ENCODE results near the gene CACNA2D3.

Gene CACNA2D3

DNA sequence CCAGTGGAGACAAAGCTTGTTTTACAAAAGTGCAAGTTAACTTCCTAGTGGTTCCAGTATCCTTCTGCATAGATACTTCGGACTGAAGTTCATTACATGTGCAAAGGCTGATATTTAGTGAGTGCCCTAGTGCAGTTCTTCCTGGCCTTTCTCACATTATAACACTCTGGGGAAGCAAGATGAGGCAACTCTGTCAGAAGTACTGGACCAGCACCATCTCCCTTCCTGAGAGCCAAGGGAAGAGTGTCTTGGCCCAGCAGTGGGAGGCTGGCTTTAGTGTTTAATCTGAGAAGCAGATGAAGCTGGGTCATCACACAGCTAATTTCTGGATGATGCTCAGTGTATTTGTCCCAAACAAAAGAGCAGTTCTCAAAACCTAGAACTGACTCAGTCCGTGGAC lies 397.7 kb downstream of the CACNA2D3 start:
- no peak overlapping the region for H2AK5ac ChIP-seq (ENCODE audit: low read length)
- WGBS (ENCODE audit: extremely low coverage, insufficient coverage, low lambda C conversion rate) = no CpG with 5 or more reads among the region's 2 CpGs

DNA sequence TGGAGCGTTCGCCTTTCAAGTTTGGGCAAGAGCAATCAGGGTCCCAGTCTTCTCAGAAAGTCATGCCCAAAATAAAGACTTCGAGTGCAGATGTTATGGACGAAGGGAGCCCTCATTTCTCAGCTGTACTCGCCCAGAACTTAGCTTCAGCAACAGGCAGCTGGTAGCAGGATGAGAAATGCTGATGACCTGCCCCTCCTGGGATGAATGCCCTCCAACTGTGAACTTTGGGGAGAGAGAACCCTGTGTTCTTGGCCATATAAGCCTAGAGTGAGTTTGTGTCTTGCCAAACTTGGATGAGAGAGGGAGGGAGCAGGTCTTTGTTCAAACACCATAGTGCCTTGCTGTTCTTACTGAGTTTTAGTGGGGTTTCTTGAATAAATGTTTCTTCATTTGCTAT lies 405.2 kb downstream of the CACNA2D3 start:
- no peaks in the 10 kb centered on the region for H3K27me3 ChIP-seq (ENCODE audit: insufficient read depth, low read length, poor library complexity)
- H4K8ac ChIP-seq (ENCODE audit: low read depth, low read length) = no peak overlapping the region
- no peak overlapping the region for H2BK120ac ChIP-seq (ENCODE audit: low read depth, low read length)
- H3K79me1 ChIP-seq (ENCODE audit: low read length) = no peaks in the 10 kb centered on the region
- H3K4me2 ChIP-seq (ENCODE audit: low read length) = no peak overlapping the region
- H3K4ac ChIP-seq (ENCODE audit: low read depth, low read length) = no peak overlapping the region
- H3K23ac ChIP-seq (ENCODE audit: low read length) = no peak overlapping the region
- H3K4me3 ChIP-seq (ENCODE audit: low read length) = no peak overlapping the region
- no peaks in the 10 kb centered on the region for H3K36me3 ChIP-seq (ENCODE audit: control insufficient read depth, insufficient read depth, low read length)
- no peak overlapping the region for H2BK5ac ChIP-seq (ENCODE audit: low read length)
- H3K79me2 ChIP-seq (ENCODE audit: control insufficient read depth, insufficient read depth, low read length) = no peaks in the 10 kb centered on the region
- H3K4me1 ChIP-seq (ENCODE audit: control insufficient read depth, low read depth, low read length) = no peaks in the 10 kb centered on the region
- no peak overlapping the region for H3K27ac ChIP-seq (ENCODE audit: low read depth, low read length)
- H3K56ac ChIP-seq (ENCODE audit: low read length) = no peak overlapping the region
- no peak overlapping the region for H3K18ac ChIP-seq (ENCODE audit: low read length)
- WGBS (ENCODE audit: extremely low coverage, insufficient coverage, low lambda C conversion rate) = no CpG with 5 or more reads among the region's 5 CpGs
- no peak overlapping the region for H2AK5ac ChIP-seq (ENCODE audit: low read length)
- no peak overlapping the region for H4K5ac ChIP-seq (ENCODE audit: low read length)
- no peak overlapping the region for H2BK15ac ChIP-seq (replicated peaks; ENCODE audit: low read depth)
- DNase-seq = no peak
- no peak overlapping the region for H3K9ac ChIP-seq (ENCODE audit: low read length)

More for the DNA sequence above, 397.7 kb downstream of the CACNA2D3 start:
- Histone ChIP-seq H4K5ac (ENCODE audit: low read length) (no peak overlapping the region), H2BK5ac (ENCODE audit: low read length) (no peak overlapping the region), H3K18ac (ENCODE audit: low read length) (no peak overlapping the region), H2BK15ac (replicated peaks; ENCODE audit: low read depth) (no peak overlapping the region), H3K79me1 (ENCODE audit: low read length) (no peaks in the 10 kb centered on the region), H3K36me3 (ENCODE audit: control insufficient read depth, insufficient read depth, low read length) (no peaks in the 10 kb centered on the region), H3K4ac (ENCODE audit: low read depth, low read length) (no peak overlapping the region), H4K8ac (ENCODE audit: low read depth, low read length) (no peak overlapping the region), H3K23ac (ENCODE audit: low read length) (no peak overlapping the region), H3K4me3 (ENCODE audit: low read length) (no peak overlapping the region), H3K56ac (ENCODE audit: low read length) (no peak overlapping the region), H3K9ac (ENCODE audit: low read length) (no peak overlapping the region), H3K79me2 (ENCODE audit: control insufficient read depth, insufficient read depth, low read length) (no peaks in the 10 kb centered on the region), H2BK120ac (ENCODE audit: low read depth, low read length) (no peak overlapping the region), H3K27me3 (ENCODE audit: insufficient read depth, low read length, poor library complexity) (no peaks in the 10 kb centered on the region), H3K4me2 (ENCODE audit: low read length) (no peak overlapping the region), H3K4me1 (ENCODE audit: control insufficient read depth, low read depth, low read length) (no peaks in the 10 kb centered on the region), H3K27ac (ENCODE audit: low read depth, low read length) (no peak overlapping the region)
- no peak for DNase-seq

DNA sequence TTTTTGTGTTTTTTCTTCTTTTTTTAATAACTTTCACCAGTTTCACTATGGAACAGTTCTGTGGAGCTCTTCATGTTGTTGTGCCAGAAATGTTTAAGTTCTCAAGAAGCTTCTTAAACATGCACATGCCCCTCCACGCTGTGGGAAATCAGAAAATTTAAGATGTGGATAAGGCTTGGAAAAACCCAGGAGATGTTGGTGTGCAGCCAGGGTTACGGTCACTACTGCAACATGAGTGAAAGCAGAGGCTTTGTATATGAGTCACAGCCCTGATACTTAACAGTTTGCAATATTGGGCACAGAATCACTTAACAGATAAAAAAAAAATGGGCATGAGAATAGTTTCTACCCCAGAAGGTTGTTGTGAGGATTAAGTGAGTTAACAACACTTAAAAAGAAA lies 405.6 kb downstream of the CACNA2D3 start:
- Histone ChIP-seq H2BK5ac (ENCODE audit: low read length) (no peak overlapping the region), H2BK120ac (ENCODE audit: low read depth, low read length) (no peak overlapping the region), H3K79me2 (ENCODE audit: control insufficient read depth, insufficient read depth, low read length) (no peaks in the 10 kb centered on the region), H3K4me3 (ENCODE audit: low read length) (no peak overlapping the region), H3K9ac (ENCODE audit: low read length) (no peak overlapping the region), H3K4ac (ENCODE audit: low read depth, low read length) (no peak overlapping the region), H4K5ac (ENCODE audit: low read length) (no peak overlapping the region), H3K4me1 (ENCODE audit: control insufficient read depth, low read depth, low read length) (no peaks in the 10 kb centered on the region), H3K36me3 (ENCODE audit: control insufficient read depth, insufficient read depth, low read length) (no peaks in the 10 kb centered on the region), H3K18ac (ENCODE audit: low read length) (no peak overlapping the region), H2AK5ac (ENCODE audit: low read length) (no peak overlapping the region), H2BK15ac (replicated peaks; ENCODE audit: low read depth) (no peak overlapping the region), H3K27me3 (ENCODE audit: insufficient read depth, low read length, poor library complexity) (no peaks in the 10 kb centered on the region), H3K4me2 (ENCODE audit: low read length) (no peak overlapping the region), H4K8ac (ENCODE audit: low read depth, low read length) (no peak overlapping the region), H3K56ac (ENCODE audit: low read length) (no peak overlapping the region), H3K27ac (ENCODE audit: low read depth, low read length) (no peak overlapping the region), H3K79me1 (ENCODE audit: low read length) (no peaks in the 10 kb centered on the region), H3K23ac (ENCODE audit: low read length) (no peak overlapping the region)
- no CpG with 5 or more reads among the region's 2 CpGs for WGBS (ENCODE audit: extremely low coverage, insufficient coverage, low lambda C conversion rate)
- DNase-seq = no peak

DNA sequence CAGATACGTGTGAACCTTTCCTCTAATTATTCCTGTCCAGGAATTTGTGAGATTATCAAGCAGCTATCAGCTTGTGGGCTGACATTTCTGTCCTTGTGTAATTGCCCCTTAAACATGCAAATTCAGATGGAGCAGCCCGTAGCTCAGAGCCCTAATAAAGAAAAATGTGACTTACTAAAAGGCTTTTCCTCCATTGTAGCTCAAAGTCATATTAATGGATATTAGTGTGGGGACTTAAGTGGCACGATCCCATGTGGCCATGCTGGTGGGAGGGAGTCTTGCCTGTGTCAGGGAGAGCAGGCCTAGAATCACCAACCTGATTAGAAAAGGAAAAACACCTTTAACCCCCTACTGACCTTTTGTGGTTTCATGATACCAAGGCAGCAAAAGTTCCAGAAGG lies 406.3 kb downstream of the CACNA2D3 start:
- Histone ChIP-seq H3K23ac (ENCODE audit: low read length) (no peak overlapping the region), H3K9ac (ENCODE audit: low read length) (no peak overlapping the region), H2AK5ac (ENCODE audit: low read length) (no peak overlapping the region), H3K56ac (ENCODE audit: low read length) (no peak overlapping the region), H3K36me3 (ENCODE audit: control insufficient read depth, insufficient read depth, low read length) (no peaks in the 10 kb centered on the region), H2BK5ac (ENCODE audit: low read length) (no peak overlapping the region), H3K4me2 (ENCODE audit: low read length) (no peak overlapping the region), H2BK15ac (replicated peaks; ENCODE audit: low read depth) (no peak overlapping the region), H3K79me1 (ENCODE audit: low read length) (no peaks in the 10 kb centered on the region), H3K4me1 (ENCODE audit: control insufficient read depth, low read depth, low read length) (no peaks in the 10 kb centered on the region), H2BK120ac (ENCODE audit: low read depth, low read length) (no peak overlapping the region), H4K5ac (ENCODE audit: low read length) (no peak overlapping the region), H3K4ac (ENCODE audit: low read depth, low read length) (no peak overlapping the region), H3K27me3 (ENCODE audit: insufficient read depth, low read length, poor library complexity) (no peaks in the 10 kb centered on the region), H3K4me3 (ENCODE audit: low read length) (no peak overlapping the region), H3K79me2 (ENCODE audit: control insufficient read depth, insufficient read depth, low read length) (no peaks in the 10 kb centered on the region), H4K8ac (ENCODE audit: low read depth, low read length) (no peak overlapping the region), H3K27ac (ENCODE audit: low read depth, low read length) (no peak overlapping the region), H3K18ac (ENCODE audit: low read length) (no peak overlapping the region)
- WGBS (ENCODE audit: extremely low coverage, insufficient coverage, low lambda C conversion rate) = no CpG with 5 or more reads among the region's 3 CpGs
- DNase-seq = no peak

DNA sequence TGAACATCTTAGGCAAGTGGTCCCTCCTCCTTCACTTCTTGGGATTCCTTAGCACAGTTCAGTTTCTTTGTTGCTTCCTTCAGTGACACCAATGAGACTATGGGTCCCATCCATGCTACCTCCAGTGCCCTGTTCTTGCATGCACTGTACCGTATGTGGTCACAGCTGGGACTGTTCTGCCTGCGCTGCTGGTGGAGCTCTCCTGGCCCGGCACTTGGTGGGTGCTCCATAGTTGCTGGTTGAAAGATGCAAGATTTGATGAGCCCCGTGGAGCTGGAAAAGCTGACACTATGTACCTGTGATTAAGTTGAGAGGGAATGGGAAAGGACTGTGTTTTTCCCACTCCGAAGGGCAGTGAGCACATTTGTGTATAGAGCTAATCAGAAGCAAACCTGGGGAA lies 407.7 kb downstream of the CACNA2D3 start:
- no peak overlapping the region for H4K5ac ChIP-seq (ENCODE audit: low read length)
- H3K27ac ChIP-seq (ENCODE audit: low read depth, low read length) = no peak overlapping the region
- no peaks in the 10 kb centered on the region for H3K27me3 ChIP-seq (ENCODE audit: insufficient read depth, low read length, poor library complexity)
- no peak overlapping the region for H3K56ac ChIP-seq (ENCODE audit: low read length)
- H3K18ac ChIP-seq (ENCODE audit: low read length) = no peak overlapping the region
- H3K79me2 ChIP-seq (ENCODE audit: control insufficient read depth, insufficient read depth, low read length) = no peaks in the 10 kb centered on the region
- no peak overlapping the region for H2BK5ac ChIP-seq (ENCODE audit: low read length)
- no peak overlapping the region for H2BK15ac ChIP-seq (replicated peaks; ENCODE audit: low read depth)
- no peak overlapping the region for H3K4me3 ChIP-seq (ENCODE audit: low read length)
- H4K8ac ChIP-seq (ENCODE audit: low read depth, low read length) = no peak overlapping the region
- WGBS (ENCODE audit: extremely low coverage, insufficient coverage, low lambda C conversion rate) = no CpG with 5 or more reads among the region's 5 CpGs
- H3K4ac ChIP-seq (ENCODE audit: low read depth, low read length) = no peak overlapping the region
- DNase-seq = no peak
- H3K4me2 ChIP-seq (ENCODE audit: low read length) = no peak overlapping the region
- H3K23ac ChIP-seq (ENCODE audit: low read length) = no peak overlapping the region
- no peaks in the 10 kb centered on the region for H3K79me1 ChIP-seq (ENCODE audit: low read length)
- no peaks in the 10 kb centered on the region for H3K4me1 ChIP-seq (ENCODE audit: control insufficient read depth, low read depth, low read length)
- H2BK120ac ChIP-seq (ENCODE audit: low read depth, low read length) = no peak overlapping the region
- H2AK5ac ChIP-seq (ENCODE audit: low read length) = no peak overlapping the region
- H3K36me3 ChIP-seq (ENCODE audit: control insufficient read depth, insufficient read depth, low read length) = no peaks in the 10 kb centered on the region
- no peak overlapping the region for H3K9ac ChIP-seq (ENCODE audit: low read length)

DNA sequence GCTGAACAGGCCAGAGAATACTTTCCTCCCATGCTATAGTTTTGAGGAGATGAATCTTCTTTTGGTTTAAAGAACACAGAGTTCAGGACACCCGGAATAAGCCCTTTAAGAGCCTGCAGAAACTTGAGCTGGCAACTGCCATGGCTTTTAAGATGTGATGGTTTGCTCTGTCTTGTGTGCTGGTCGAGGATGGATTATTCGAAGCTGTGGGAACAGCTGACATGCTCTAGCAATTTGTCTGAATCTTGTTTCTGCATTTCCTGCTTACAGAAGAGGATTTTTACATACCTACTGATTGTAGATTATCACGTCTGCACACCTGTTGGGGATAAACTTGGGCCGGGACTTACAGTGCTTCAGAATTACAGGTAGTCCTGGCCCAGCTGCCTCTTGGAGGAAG lies 408.6 kb downstream of the CACNA2D3 start:
- no peak overlapping the region for H3K56ac ChIP-seq (ENCODE audit: low read length)
- no peaks in the 10 kb centered on the region for H3K79me2 ChIP-seq (ENCODE audit: control insufficient read depth, insufficient read depth, low read length)
- no peak overlapping the region for H3K9ac ChIP-seq (ENCODE audit: low read length)
- no peak overlapping the region for H2BK5ac ChIP-seq (ENCODE audit: low read length)
- H3K36me3 ChIP-seq (ENCODE audit: control insufficient read depth, insufficient read depth, low read length) = no peaks in the 10 kb centered on the region
- no peak overlapping the region for H3K4me2 ChIP-seq (ENCODE audit: low read length)
- H3K23ac ChIP-seq (ENCODE audit: low read length) = no peak overlapping the region
- H3K27me3 ChIP-seq (ENCODE audit: insufficient read depth, low read length, poor library complexity) = no peaks in the 10 kb centered on the region
- H4K5ac ChIP-seq (ENCODE audit: low read length) = no peak overlapping the region
- H3K4me1 ChIP-seq (ENCODE audit: control insufficient read depth, low read depth, low read length) = no peaks in the 10 kb centered on the region
- DNase-seq = no peak
- no peak overlapping the region for H3K4ac ChIP-seq (ENCODE audit: low read depth, low read length)
- no peak overlapping the region for H2AK5ac ChIP-seq (ENCODE audit: low read length)
- no peak overlapping the region for H3K27ac ChIP-seq (ENCODE audit: low read depth, low read length)
- no peak overlapping the region for H2BK15ac ChIP-seq (replicated peaks; ENCODE audit: low read depth)
- H3K18ac ChIP-seq (ENCODE audit: low read length) = no peak overlapping the region
- no peak overlapping the region for H4K8ac ChIP-seq (ENCODE audit: low read depth, low read length)
- no peak overlapping the region for H3K4me3 ChIP-seq (ENCODE audit: low read length)
- no peak overlapping the region for H2BK120ac ChIP-seq (ENCODE audit: low read depth, low read length)
- WGBS (ENCODE audit: extremely low coverage, insufficient coverage, low lambda C conversion rate) = no CpG with 5 or more reads among the region's 5 CpGs
- H3K79me1 ChIP-seq (ENCODE audit: low read length) = no peaks in the 10 kb centered on the region
